Measurements from ENCODE around the gene RPEL1.

DNA sequence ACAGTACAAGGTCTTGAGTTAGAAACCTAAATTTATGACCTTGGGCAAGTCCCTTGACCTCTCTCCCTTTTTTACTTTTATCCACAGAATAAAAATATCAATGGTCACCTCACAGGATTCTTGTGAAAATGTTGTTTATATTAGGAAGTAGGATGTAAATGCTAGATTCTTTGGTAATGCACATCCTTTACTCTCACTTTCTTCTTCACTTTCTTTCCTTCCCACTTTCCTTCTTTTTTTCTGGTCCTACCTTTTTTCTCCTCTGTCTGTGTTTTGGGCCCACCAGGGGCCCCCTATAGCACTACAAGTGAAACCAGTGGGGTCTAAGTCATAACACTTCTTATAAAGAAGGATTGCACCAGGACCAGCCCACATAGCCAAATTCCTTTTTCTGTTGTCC is 12.1 kb downstream of the RPEL1 start:
- TF ChIP-seq, protein P1, sequence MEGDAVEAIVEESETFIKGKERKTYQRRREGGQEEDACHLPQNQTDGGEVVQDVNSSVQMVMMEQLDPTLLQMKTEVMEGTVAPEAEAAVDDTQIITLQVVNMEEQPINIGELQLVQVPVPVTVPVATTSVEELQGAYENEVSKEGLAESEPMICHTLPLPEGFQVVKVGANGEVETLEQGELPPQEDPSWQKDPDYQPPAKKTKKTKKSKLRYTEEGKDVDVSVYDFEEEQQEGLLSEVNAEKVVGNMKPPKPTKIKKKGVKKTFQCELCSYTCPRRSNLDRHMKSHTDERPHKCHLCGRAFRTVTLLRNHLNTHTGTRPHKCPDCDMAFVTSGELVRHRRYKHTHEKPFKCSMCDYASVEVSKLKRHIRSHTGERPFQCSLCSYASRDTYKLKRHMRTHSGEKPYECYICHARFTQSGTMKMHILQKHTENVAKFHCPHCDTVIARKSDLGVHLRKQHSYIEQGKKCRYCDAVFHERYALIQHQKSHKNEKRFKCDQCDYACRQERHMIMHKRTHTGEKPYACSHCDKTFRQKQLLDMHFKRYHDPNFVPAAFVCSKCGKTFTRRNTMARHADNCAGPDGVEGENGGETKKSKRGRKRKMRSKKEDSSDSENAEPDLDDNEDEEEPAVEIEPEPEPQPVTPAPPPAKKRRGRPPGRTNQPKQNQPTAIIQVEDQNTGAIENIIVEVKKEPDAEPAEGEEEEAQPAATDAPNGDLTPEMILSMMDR (IDR thresholded peaks at IDR 0.05) = no peak
- TF ChIP-seq POLR2A (IDR thresholded peaks at IDR 0.05) = no peak
- no peak for TF ChIP-seq POLR2AphosphoS5 (IDR thresholded peaks at IDR 0.05)

All from prostate gland (tissue), 2 donors.